ENCODE results near the gene TRRAP.

Gene TRRAP

DNA sequence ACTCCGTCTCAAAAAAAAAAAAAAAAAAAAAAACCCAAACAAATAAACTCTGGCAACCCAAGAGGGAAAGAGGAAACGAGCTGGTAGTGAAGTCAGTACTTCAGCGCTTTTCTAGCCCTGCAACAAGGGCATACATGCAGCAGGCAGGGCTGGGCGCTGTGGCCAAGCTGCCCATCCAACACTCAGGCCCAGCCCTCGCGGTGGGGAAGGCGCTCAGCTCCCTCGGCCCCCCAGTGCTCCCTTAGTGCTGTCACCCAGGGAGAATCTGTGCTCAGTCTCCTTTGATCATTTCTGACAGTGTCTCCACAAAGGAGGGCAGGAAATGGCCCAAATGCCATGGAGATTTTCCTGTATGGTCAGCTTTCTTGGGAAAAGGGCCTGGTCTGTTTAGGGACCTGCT is 168.4 kb downstream of the TRRAP start:
- H3K4me3 ChIP-seq (replicated peaks in 1 of 2; ENCODE audit: low read depth in 2 of 2, low read length in 2 of 2): no peak overlapping the region
- TF ChIP-seq, protein P1, sequence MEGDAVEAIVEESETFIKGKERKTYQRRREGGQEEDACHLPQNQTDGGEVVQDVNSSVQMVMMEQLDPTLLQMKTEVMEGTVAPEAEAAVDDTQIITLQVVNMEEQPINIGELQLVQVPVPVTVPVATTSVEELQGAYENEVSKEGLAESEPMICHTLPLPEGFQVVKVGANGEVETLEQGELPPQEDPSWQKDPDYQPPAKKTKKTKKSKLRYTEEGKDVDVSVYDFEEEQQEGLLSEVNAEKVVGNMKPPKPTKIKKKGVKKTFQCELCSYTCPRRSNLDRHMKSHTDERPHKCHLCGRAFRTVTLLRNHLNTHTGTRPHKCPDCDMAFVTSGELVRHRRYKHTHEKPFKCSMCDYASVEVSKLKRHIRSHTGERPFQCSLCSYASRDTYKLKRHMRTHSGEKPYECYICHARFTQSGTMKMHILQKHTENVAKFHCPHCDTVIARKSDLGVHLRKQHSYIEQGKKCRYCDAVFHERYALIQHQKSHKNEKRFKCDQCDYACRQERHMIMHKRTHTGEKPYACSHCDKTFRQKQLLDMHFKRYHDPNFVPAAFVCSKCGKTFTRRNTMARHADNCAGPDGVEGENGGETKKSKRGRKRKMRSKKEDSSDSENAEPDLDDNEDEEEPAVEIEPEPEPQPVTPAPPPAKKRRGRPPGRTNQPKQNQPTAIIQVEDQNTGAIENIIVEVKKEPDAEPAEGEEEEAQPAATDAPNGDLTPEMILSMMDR (IDR thresholded peaks at IDR 0.05; ENCODE audit: low read depth, low read length): no peak

DNA sequence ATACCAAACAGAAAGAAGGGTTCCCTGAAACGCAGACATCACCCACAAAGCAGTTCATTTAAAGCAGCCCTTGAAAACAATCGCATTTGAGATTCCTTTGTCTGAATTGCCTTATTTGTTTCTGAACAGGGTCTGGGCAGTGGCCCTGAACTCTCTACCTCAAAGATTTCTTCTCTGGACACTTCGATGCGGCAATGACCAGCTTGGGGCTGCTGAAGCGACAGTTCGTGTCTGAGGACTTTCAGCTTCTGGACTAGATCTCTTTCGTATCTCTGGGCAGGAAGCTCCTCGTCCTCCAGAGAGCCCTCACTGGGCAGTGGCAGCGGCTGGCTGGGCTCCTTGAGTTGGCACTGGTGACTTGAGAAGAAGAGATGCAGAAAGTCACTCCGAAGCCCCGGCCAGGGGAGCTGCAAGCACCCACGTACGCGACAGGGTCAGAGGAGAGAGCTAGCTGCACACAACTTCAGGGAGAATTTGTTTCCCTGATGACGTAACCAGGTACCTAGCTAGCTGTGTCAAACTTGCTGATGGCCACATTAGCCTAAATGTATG is 169.3 kb downstream of the TRRAP start:
- TF ChIP-seq, protein P1 (IDR thresholded peaks at IDR 0.05; ENCODE audit: low read depth, low read length): no peak
- no peak for DNase-seq (ENCODE audit: low read depth in 2 of 2)
- no peak overlapping the region for H3K4me3 ChIP-seq (replicated peaks in 1 of 2; ENCODE audit: low read depth in 2 of 2, low read length in 2 of 2)

More for the DNA sequence above, 168.4 kb downstream of the TRRAP start:
- DNase-seq (ENCODE audit: low read depth in 2 of 2): no peak

DNA sequence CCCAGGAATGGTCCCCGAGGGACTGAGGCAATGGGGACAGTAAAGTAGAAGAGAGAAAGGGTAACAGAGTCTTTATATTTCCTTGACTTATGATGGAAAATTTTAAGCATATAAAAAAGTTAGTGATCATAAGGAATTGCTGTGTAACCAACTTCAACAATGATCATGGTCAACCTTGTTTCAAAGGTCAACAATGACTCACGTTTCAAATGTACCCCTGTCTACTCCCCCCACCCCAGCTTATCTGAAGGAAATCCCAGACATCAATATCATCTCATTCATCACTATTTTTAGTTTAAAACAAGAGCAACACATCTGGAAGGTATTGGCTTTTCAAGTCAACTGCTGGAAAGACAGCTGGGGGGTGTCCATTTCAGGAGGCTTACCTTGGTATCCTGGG is 172.6 kb downstream of the TRRAP start:
- DNase-seq (ENCODE audit: low read depth in 2 of 2): no peak
- TF ChIP-seq, protein P1 (IDR thresholded peaks at IDR 0.05; ENCODE audit: low read depth, low read length): no peak
- H3K4me3 ChIP-seq (replicated peaks in 1 of 2; ENCODE audit: low read depth in 2 of 2, low read length in 2 of 2): no peak overlapping the region

DNA sequence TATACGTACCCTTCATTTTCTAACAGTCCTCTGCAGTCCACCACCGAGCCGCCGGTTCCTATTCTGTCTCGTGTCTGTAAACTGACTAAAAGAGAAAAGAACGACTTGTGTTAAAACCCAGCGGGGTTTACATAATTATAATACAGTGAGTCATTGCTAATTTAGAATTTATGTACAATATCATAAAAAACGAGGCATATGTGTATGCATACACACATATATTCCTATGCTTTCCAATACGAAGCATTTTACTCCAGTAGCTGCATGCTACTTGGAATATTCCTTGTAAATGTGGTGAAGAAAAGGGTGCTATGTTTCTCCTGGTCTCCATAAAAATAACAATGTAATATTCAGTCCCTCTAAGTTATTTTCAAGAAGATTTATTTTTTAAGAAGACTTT is 176.4 kb downstream of the TRRAP start:
- no peak for DNase-seq (ENCODE audit: low read depth in 2 of 2)
- H3K4me3 ChIP-seq (replicated peaks in 1 of 2; ENCODE audit: low read depth in 2 of 2, low read length in 2 of 2): no peak overlapping the region
- TF ChIP-seq, protein P1 (IDR thresholded peaks at IDR 0.05; ENCODE audit: low read depth, low read length): no peak

DNA sequence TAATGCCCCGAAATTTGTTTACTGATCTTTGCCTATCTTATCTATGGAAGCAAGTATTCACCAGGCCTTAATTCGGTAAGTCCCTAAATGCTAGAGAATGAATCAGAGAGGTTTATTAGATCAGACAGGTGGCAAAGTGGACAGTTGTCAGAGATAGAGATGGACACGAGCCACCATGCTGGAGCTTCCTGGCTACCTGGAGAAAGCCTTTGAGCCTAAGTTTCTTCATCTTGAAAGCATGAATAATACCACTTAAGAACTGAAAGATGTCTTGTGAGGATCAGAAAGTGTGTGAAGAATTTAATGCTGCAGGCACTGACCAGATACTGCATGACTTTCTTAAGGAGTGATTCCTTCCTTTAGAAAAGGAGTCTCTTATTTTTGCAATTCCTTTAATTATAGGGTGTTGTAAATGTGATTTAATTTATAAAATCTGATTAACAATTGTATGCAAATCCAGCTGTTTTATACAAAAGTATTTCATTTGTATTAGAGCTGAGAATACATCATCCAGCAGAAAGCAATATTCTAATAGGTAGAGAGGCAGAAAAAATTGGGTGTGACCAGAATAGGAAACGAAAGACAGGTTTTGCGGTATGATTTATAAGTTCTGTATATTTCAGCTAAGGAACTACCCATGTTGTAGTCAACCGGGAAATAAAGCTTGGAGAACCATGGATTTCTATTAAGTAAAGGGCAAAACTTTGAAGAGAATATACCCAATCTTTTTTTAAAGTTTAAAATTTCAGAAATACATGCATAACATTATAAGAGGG is 182.9 kb downstream of the TRRAP start:
- TF ChIP-seq, protein P1 (IDR thresholded peaks at IDR 0.05; ENCODE audit: low read depth, low read length): no peak
- no peak overlapping the region for H3K4me3 ChIP-seq (replicated peaks in 1 of 2; ENCODE audit: low read depth in 2 of 2, low read length in 2 of 2)
- no peak for DNase-seq (ENCODE audit: low read depth in 2 of 2)

Data from cardiac fibroblast (primary cell).